Ovary (tissue), 9 donors: ENCODE results near the gene ENO3. TPM values are rescaled to one million over a fixed set of nuclear protein-coding genes. Genes with fewer than 3 reads are reported as not detected.

Experiments used
- DNase-seq, 5 donors: peaks; one replicate each; pipeline ENCODE4 v3.0.0-alpha.2; 2019 to 2020
- H3K27ac ChIP-seq, 2 donors: fragments of 200-600 bp; one replicate each; pipeline versions ENCODE4 v1.5.1 to v1.8.0; 2019 to 2022
- H3K27me3 ChIP-seq: fragments of 200-600 bp; one replicate; pipeline ENCODE4 v1.8.0; 2022
- H3K36me3 ChIP-seq: fragments of 200-600 bp; sonication (generic); one replicate; pipeline ENCODE4 v1.5.1; 2019
- H3K4me1 ChIP-seq: one replicate; pipeline ENCODE4 v1.8.1; 2013; ENCODE audit warnings: mild to moderate bottlenecking, moderate library complexity; ENCODE audit not compliant: insufficient read depth
- H3K4me3 ChIP-seq: fragments of 200-600 bp; sonication (generic); one replicate; pipeline ENCODE4 v1.5.1; 2017
- H3K9me3 ChIP-seq, 2 donors: fragments of 200-600 bp in 1 of 2; sonication (generic) in 1 of 2; one replicate each; pipeline versions ENCODE4 v1.5.1 to v1.8.1; 2013 to 2019; ENCODE audit warnings: mild to moderate bottlenecking in 1 of 2, moderate library complexity in 1 of 2
- EP300 ChIP-seq: sonication (generic); formaldehyde crosslinking; IDR thresholded peaks from one replicate; pipeline ENCODE4 v1.6.1; 2017; ENCODE audit warnings: antibody characterized with exemption
- POLR2A ChIP-seq: fragments of 450-650 bp; IDR thresholded peaks from one replicate; pipeline ENCODE4 v1.6.1; 2017; ENCODE audit warnings: antibody characterized with exemption, mild to moderate bottlenecking, moderate library complexity
- WGBS, 3 donors: extraction: QIAGEN DNeasy Blood & Tissue Kit in 1 of 3; methylation state at CpG; one replicate each; pipeline versions ENCODE4 v1.1.5 to v1.1.7; 2013 to 2017; 5-methylcytosine and 5-hydroxymethylcytosine counted together
- intact Hi-C, 4 donors: fragments of 100-400 bp; cut with DNase I; formaldehyde crosslinking; loops; one replicate each; pipeline versions ENCODE4 v1.11.0 to v1.15.1; 2022 to 2023
- polyA plus RNA-seq, 2 donors: library from polyadenylated mRNA; stranded (reverse); fragments of 200-250 nt in 1 of 2; fragments of 350-450 nt in 1 of 2; fragmentation: Illumina TruSeq in 1 of 2; extraction: RNeasy Lipid Tissue Mini Kit (QIAGEN cat#74804) in 1 of 2; gene quantifications; one replicate each; pipeline ENCODE4 v1.2.3, GENCODE V29; 2013 to 2014
- total RNA-seq, 7 donors: library from RNA; depleted of rRNA in 2 of 7; stranded (reverse); fragments of >200 nt in 2 of 7; fragmentation: NEBNext Ultra II Directional in 3 of 7; extraction: Animal tissue kit (Norgen Biotek cat#: 25700) in 3 of 7; gene quantifications; one replicate each; pipeline versions ENCODE4 v1.1.0 to v1.2.4, GENCODE V29; 2016 to 2023
- TF ChIP-seq, protein P1 (sequence below), 3 donors: fragments of 450-650 bp in 2 of 3; fragments of 200-600 bp in 1 of 3; IDR thresholded peaks; one replicate each; pipeline versions ENCODE4 v1.5.1 to v1.8.0; 2016 to 2022; ENCODE audit warnings: antibody characterized with exemption in 3 of 3, mild to moderate bottlenecking in 1 of 3
- donor health status: DM: no; HTN: no; CAD: no; lungs with moderate emphysema.
- donor health status: DM: no; HTN: no; CAD: no.
- donor health status: Bipolar disorder and iron deficiency.
- donor health status: DM: yes; HTN: yes; CAD: no.
- donor health status: DM: no; HTN: no; CAD: no.
- donor health status: DM: yes; HTN: yes; CAD: no.

The ENO3 gene
- total and polyA plus RNA-seq, 9 donors, result 1.8 to 6.1 (median 4.1) TPM

DNA sequence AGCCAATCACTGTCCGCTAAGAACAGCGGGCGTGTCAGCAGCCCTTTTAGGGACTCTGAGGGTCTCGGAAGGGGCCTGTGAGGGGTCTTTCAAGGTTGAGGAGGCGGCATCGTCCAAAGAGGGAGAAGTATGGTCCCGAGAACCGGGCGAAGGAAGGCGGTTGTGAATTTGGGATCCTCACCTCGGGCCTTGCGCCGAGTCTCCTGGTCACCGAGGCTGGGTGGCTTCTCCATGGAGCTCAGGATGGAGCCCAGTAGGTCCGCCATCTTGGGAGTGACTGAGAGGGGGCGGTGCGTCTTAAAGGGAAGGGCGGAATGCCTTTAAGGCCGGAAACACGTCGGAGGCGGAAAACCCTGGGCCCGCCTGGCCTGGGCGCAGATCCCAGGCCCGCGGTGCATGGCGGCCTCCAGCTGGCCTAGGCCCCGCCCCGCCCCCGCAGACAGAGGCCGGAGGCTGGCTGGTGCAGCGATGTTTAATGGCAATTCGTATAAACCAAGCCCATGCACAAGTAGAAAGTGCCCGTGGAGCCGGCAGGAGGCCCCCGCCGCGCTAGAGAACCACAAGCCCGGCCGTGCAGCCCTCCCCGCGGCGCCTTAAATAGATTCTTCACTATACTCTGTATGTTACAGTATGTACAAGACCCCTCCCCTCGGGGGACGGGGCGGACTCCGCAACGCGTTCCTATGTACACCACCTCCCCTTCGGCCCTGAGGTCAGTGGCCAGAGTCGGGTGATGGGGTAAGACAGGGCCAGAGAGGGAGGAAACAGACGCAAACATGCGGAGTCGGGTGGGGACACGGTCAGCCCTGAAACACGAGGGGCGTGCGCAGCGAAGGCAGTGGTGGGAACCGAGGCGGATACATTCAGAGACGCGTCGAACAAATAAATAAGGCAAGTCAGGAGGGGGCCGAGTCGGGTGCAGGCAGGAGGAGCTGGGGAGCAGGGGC, 16.9 kb downstream of the ENO3 start, which contains the start of gene SPAG7:
Gene SPAG7 (minus strand): TSS at position 279 of the 947 bp plus-strand sequence. CDS start 13 bp downstream, at position 266.
- Histone ChIP-seq H3K36me3 (no peaks in the 10 kb centered on the region), H3K4me1 (peaks cover 8% of the 10 kb centered on the region), H3K27me3 (no peaks in the 10 kb centered on the region), H3K4me3 (peak within 1 kb of the TSS; percentile 81), H3K9me3 (no peaks in the 10 kb centered on the region), H3K27ac (peak within 1 kb of the TSS; percentile 67 to 99)
- 1 to 2% (median 1%) methylated on average over 62 to 66 of the region's 66 CpGs for whole genome bisulfite sequencing, 3 donors
- TF ChIP-seq, protein P1, sequence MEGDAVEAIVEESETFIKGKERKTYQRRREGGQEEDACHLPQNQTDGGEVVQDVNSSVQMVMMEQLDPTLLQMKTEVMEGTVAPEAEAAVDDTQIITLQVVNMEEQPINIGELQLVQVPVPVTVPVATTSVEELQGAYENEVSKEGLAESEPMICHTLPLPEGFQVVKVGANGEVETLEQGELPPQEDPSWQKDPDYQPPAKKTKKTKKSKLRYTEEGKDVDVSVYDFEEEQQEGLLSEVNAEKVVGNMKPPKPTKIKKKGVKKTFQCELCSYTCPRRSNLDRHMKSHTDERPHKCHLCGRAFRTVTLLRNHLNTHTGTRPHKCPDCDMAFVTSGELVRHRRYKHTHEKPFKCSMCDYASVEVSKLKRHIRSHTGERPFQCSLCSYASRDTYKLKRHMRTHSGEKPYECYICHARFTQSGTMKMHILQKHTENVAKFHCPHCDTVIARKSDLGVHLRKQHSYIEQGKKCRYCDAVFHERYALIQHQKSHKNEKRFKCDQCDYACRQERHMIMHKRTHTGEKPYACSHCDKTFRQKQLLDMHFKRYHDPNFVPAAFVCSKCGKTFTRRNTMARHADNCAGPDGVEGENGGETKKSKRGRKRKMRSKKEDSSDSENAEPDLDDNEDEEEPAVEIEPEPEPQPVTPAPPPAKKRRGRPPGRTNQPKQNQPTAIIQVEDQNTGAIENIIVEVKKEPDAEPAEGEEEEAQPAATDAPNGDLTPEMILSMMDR (IDR thresholded peaks at IDR 0.05), result peak in 1 of 3 donors; percentile 14
- TF ChIP-seq EP300, result no peak
- peak; percentile 88 for TF ChIP-seq POLR2A
- DNase-seq, result peak; percentile 92 to 98 (median 95)
- intact Hi-C loops, result no loop called here

DNA sequence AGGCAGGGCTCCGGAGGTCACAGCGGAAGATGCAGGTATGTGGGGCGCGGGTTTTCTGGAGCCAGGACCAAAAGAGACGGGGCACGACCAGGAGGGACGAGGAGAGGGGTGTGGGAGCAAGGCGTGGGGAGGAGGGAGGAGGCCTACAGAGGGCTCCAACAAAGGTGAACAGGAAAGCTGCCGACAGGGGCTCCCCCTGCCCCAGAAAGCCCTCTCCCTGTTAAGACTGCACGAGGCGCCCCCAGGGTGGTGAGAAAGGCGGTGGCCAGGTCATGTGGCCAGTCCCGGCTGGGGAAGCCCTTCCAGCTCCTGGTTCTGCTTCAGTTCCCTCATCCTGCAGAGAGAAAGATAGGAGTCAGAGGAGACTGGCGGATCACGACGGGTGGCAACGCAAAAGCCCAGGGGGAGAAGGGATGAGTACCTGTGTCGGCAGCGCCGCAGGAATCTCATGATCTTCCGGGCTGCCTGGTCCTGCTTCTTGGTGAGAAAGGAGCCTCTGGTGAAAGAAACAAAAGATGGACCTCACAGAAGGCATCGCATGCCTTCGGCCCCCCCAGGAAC, 17.6 kb downstream of the ENO3 start:
- H3K27me3 ChIP-seq, result no peaks in the 10 kb centered on the region
- TF ChIP-seq, protein P1 (IDR thresholded peaks at IDR 0.05), result no peak
- TF ChIP-seq POLR2A, result no peak
- H3K4me1 ChIP-seq, result peaks cover 8% of the 10 kb centered on the region
- no peaks in the 10 kb centered on the region for H3K36me3 ChIP-seq
- peak overlapping the region in 1 of 2 donors; percentile 99 for H3K27ac ChIP-seq
- H3K4me3 ChIP-seq, result peak overlapping the region; percentile 81
- WGBS, 3 donors, result 23 to 32% (median 27%) methylated on average over 23 of the region's 23 CpGs
- intact Hi-C loops, result no loop called here
- DNase-seq, result peak in 1 of 5 donors; percentile 43
- H3K9me3 ChIP-seq, result no peaks in the 10 kb centered on the region

DNA sequence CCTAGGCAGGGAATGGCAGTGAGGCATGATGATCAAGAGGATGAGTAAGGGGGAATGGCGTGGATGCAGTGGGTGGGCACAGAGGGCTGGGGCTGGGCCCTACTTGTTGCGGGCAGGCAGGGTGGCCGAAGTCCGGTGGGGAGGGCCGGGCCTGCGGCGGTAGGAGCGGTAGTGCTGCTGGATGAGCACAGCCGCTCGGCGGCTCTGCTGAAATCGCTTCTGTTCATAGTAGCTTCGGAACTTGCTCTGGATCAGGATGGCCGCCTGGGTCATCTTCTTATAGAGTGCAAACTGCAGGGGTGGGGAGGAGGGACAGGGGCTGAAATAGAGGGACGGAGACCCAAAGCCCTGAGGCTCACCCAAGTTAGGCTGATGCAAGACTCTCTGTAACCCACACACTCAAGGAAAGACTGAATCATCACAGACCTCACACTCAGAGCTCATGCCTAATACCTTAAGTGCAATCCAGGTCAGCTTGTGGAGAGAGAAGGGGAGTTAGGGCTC, 18.2 kb downstream of the ENO3 start:
- Histone ChIP-seq H3K27ac (peak overlapping the region in 1 of 2 donors; percentile 99), H3K27me3 (no peaks in the 10 kb centered on the region), H3K9me3 (no peaks in the 10 kb centered on the region), H3K4me1 (peaks cover 8% of the 10 kb centered on the region), H3K36me3 (no peaks in the 10 kb centered on the region), H3K4me3 (peak overlapping the region; percentile 81)
- 35 to 59% (median 50%) methylated on average over 15 of the region's 15 CpGs for whole genome bisulfite sequencing, 3 donors
- intact Hi-C loops, result no loop called here
- DNase-seq, result peak in 3 of 5 donors; percentile 23 to 55 (median 35)
- no peak for TF ChIP-seq POLR2A
- TF ChIP-seq EP300, result no peak
- TF ChIP-seq, protein P1 (IDR thresholded peaks at IDR 0.05), result no peak

DNA sequence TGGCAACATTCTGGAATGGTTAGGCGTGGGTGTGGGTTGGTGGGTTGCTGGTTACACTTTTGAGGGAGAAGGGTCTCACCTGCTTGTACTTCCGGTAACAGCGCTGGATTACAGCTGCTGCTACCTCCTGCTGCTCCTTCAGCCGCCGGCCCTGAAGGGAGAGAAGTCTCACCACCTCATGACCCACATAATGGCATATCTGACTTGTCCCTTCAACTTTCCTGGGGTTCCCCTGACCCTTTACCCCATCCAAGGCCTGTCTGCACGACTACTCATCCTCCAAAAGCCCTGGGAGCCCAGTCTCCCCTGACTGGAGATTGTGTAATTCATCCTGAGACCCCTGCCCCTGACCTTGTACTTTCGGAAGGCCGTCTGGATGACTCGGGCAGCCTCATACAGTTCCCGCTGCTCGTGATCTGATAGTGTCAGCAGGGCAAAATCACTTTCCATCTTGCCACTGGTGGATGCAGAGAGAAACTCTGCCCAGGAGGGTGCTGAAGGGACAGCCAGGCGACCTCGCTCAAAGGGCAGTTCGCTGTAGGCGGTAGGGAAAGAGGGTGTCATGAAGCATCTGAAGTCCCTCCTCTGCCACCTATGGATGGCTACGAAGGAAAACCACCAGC, 18.7 kb downstream of the ENO3 start:
- Histone ChIP-seq H3K9me3 (no peaks in the 10 kb centered on the region), H3K27ac (no peak overlapping the region), H3K27me3 (no peaks in the 10 kb centered on the region), H3K4me3 (no peak overlapping the region), H3K36me3 (no peaks in the 10 kb centered on the region), H3K4me1 (peaks cover 8% of the 10 kb centered on the region)
- no peak for DNase-seq
- intact Hi-C loops, result no loop called here
- WGBS, 3 donors, result 61 to 64% (median 63%) methylated on average over 16 of the region's 16 CpGs
- TF ChIP-seq POLR2A (no peak), EP300 (no peak)
- TF ChIP-seq, protein P1 (IDR thresholded peaks at IDR 0.05), result no peak
